HFFc6 (cell line): ENCODE results near the gene BRD1. TPM values are rescaled to one million over a fixed set of nuclear protein-coding genes. Genes with fewer than 3 reads are reported as not detected.
"Not testable (repeated sequence)": the region's sequence is repeated elsewhere in the genome, so short reads cannot be mapped to it uniquely, and the experiment has no call there.

Experiments
- DNase-seq: peaks from one replicate; pipeline ENCODE4 v3.0.0-alpha.2; 2018
- H3K27ac Mint-ChIP-seq: 2 replicates; pipeline ENCODE4 v1.8.0; 2020; ENCODE audit warnings: mild to moderate bottlenecking, mixed read lengths
- H3K27me3 Mint-ChIP-seq: 2 replicates; pipeline ENCODE4 v1.8.0; 2021; ENCODE audit warnings: mild to moderate bottlenecking, moderate library complexity, mixed read lengths; ENCODE audit not compliant: insufficient read depth
- H3K36me3 Mint-ChIP-seq: 2 replicates; pipeline ENCODE4 v1.8.0; 2021; ENCODE audit warnings: low read depth, mixed read lengths
- H3K4me1 Mint-ChIP-seq: 2 replicates; pipeline ENCODE4 v1.8.0; 2020; ENCODE audit warnings: low read depth, mixed read lengths
- H3K4me3 Mint-ChIP-seq: 2 replicates; pipeline ENCODE4 v1.8.0; 2020; ENCODE audit warnings: mild to moderate bottlenecking, moderate library complexity, mixed read lengths
- H3K9me3 Mint-ChIP-seq: 2 replicates; pipeline ENCODE4 v1.8.0; 2020; ENCODE audit warnings: mild to moderate bottlenecking, mixed read lengths
- CTCF ChIP-seq: fragments of 200-600 bp; sonication (generic); IDR thresholded peaks from 2 replicates; pipeline ENCODE4 v1.5.0; 2021; ENCODE audit warnings: antibody characterized with exemption, mild to moderate bottlenecking
- total RNA-seq, 6 experiments: library from RNA; stranded (reverse); fragmentation: NEBNext Ultra II Directional; extraction: Animal tissue kit (Norgen Biotek cat#: 25700); gene quantifications; 2 replicates in 1 of 6; 3 replicates in 5 of 6; pipeline ENCODE4 v1.2.3, GENCODE V29; 2021

The BRD1 gene
- total RNA-seq, 6 experiments from 2014 or later = 17.2 to 20.8 (median 18.1) TPM

GRCh38 chr22:49765091-49765771, 62.4 kb downstream of the BRD1 start:
- Mint-ChIP-seq H3K36me3 (0 out of 2 replicates have a peak, but pooled peaks cover 6% of the 10 kb centered on the region), H3K9me3 (peaks cover 10% of the 10 kb centered on the region), H3K4me3 (no peak overlapping the region), H3K27ac (no peak overlapping the region), H3K4me1 (peaks cover 7% of the 10 kb centered on the region; the same call in 1 of the 2 replicates), H3K27me3 (peaks cover 9% of the 10 kb centered on the region)
- no peak for TF ChIP-seq CTCF
- no peak for DNase-seq

GRCh38 chr22:49764127-49764581, 63.5 kb downstream of the BRD1 start:
- Mint-ChIP-seq H3K27ac (no peak overlapping the region), H3K36me3 (0 out of 2 replicates have a peak, but pooled peaks cover 6% of the 10 kb centered on the region), H3K4me3 (no peak overlapping the region), H3K27me3 (peaks cover 9% of the 10 kb centered on the region), H3K9me3 (peaks cover 10% of the 10 kb centered on the region), H3K4me1 (peaks cover 7% of the 10 kb centered on the region; the same call in 1 of the 2 replicates)
- DNase-seq = no peak
- TF ChIP-seq CTCF = 0 out of 2 replicates have a peak, but pooled peaks have one; percentile 9

GRCh38 chr22:49763696-49764095, 64.0 kb downstream of the BRD1 start:
- DNase-seq = no peak
- no peak overlapping the region for H3K4me3 Mint-ChIP-seq
- 0 out of 2 replicates have a peak, but pooled peaks cover 6% of the 10 kb centered on the region for H3K36me3 Mint-ChIP-seq
- no peak for TF ChIP-seq CTCF
- H3K27ac Mint-ChIP-seq = no peak overlapping the region
- H3K4me1 Mint-ChIP-seq = peaks cover 2% of the 10 kb centered on the region; the same call in 1 of the 2 replicates
- H3K27me3 Mint-ChIP-seq = peaks cover 10% of the 10 kb centered on the region
- peaks cover 10% of the 10 kb centered on the region for H3K9me3 Mint-ChIP-seq

- TF ChIP-seq CTCF = no peak
- Mint-ChIP-seq H3K27me3 (peaks cover 10% of the 10 kb centered on the region), H3K4me3 (no peak overlapping the region), H3K27ac (no peak overlapping the region), H3K36me3 (0 out of 2 replicates have a peak, but pooled peaks cover 6% of the 10 kb centered on the region), H3K4me1 (no peaks in the 10 kb centered on the region), H3K9me3 (peaks cover 10% of the 10 kb centered on the region)
- DNase-seq = no peak
Observed at GRCh38 chr22:49763138-49763537, 64.5 kb downstream of the BRD1 start.

- H3K36me3 Mint-ChIP-seq, H3K4me3 Mint-ChIP-seq, DNase-seq, H3K9me3 Mint-ChIP-seq, H3K27ac Mint-ChIP-seq, H3K4me1 Mint-ChIP-seq: not testable (repeated sequence)
- peaks cover 10% of the 10 kb centered on the region for H3K27me3 Mint-ChIP-seq
Observed at GRCh38 chr22:49762571-49762970, 65.1 kb downstream of the BRD1 start.

- TF ChIP-seq CTCF = no peak
Observed at GRCh38 chr22:49761836-49762235, 65.8 kb downstream of the BRD1 start.

More at GRCh38 chr22:49761836-49762235, 65.8 kb downstream of the BRD1 start:
- no peak overlapping the region for H3K27ac Mint-ChIP-seq
- 0 out of 2 replicates have a peak, but pooled peaks cover under 1% of the 10 kb centered on the region for H3K36me3 Mint-ChIP-seq
- H3K9me3 Mint-ChIP-seq = peaks cover 3% of the 10 kb centered on the region; the same call in 1 of the 2 replicates
- H3K4me3 Mint-ChIP-seq = no peak overlapping the region
- H3K4me1 Mint-ChIP-seq = no peaks in the 10 kb centered on the region
- peaks cover 10% of the 10 kb centered on the region for H3K27me3 Mint-ChIP-seq
- no peak for DNase-seq
